Fibroblast of gingiva (primary cell): ENCODE results near the gene PLXNA4.

Source experiments
- DNase-seq: peaks from one replicate; pipeline ENCODE4 v3.0.0-alpha.2; 2011; ENCODE audit warnings: low read depth

PLXNA4 gene

DNA sequence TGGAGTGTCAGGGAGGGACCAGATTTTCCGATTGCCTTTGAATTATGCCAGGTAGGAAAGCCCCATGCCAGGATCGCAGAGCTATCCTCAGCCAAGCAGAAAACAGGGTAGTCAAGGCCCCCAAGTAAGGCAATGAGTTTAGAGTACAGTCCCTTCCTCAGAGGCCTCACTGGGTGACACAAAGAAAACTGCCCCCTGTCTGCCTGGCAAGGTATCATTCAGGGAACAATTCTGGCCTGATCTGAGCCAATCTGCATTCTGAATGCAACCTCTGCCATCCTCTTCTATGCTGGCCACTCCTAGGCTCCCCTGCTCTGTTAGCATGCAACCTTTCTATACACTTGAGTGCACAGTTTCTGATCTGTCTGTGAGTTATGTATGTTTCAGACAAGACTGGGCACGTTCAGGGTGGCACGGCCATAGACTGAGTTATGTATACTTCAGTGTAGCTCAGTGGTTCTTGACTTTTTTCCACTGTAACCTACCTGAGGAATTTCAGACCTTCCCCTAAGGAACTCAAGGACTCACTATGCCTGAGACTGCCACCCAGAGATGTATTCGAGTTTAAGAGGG lies 336.8 kb downstream of the PLXNA4 start:
- DNase-seq: no peak

DNA sequence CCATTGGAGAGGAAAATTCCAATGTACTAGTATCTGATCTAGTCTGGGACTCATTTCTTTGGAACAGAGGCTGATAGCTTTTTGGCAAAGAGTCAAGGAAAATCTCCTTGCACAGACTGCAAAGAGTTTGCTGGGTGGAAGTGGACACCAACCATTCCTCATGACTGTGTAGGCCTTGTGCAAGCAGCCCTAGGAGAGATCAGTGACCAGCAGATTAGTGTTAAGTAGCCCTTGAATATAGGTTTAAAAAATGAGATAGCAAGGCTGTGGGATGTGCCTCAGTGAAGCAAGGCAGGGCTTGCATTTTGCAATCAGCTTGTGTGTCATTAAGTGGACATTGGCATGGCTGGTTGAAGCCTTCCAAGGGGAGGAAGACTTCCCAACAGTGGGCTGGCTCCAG lies 341.6 kb downstream of the PLXNA4 start:
- DNase-seq: no peak

DNA sequence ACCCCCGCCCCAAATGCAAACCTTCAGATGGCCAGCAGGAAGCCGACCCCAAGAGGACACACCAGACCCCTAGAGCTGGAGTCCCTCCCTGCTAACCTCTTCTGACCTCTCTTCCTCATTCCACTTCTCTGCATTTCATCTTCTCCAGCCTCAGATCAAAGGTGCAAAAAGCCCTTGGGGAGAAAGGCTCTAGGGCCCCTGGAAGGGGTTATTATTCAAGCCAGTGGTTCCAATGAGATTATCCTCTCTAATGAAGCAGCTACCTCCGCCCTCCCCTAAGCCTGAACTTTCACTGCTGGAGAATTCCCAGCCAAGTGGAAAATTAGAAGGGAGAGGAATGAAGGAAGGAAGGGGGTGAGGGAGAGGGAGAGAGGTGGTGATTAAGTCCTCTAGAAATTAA lies 343.9 kb downstream of the PLXNA4 start:
- DNase-seq: no peak

DNA sequence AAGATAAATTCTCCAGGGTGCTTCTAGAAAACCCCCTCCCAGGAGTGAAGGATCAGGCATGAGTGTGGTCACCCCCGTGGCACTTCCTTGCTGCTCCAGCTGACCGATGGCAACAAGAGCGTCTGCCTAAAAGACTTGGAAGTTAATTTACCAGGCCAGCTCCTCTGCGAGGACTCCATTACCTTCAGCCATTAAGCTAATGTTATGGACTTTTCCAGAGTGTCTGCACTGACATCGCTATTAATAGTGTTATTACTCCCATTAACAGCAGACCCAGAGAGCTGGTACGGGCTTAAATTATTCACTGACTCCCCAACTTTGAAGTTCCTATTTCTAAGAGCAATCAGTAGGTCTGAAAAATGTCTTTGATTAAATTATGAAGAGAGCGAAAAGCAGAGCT lies 345.8 kb downstream of the PLXNA4 start:
- DNase-seq: no peak

DNA sequence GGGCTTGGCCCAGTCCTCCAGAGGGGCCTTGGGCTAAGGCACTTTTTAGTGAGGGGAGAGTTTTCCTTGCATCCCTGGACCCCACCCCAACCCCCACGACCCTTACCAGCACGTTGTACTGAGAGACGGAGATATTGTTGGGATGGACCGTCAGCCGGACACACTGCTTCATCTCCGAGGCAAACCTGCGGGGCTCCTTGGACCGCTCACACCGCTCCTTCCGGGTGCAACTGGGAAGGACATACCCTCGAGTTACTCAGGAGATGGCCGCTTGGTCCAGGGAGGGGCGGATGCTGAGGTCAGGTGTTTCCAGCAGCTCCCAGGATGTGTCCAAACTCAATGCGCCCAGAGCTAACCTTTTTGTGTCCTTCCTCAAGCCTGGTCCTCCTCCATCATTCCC lies 348.0 kb downstream of the PLXNA4 start:
- DNase-seq: no peak

DNA sequence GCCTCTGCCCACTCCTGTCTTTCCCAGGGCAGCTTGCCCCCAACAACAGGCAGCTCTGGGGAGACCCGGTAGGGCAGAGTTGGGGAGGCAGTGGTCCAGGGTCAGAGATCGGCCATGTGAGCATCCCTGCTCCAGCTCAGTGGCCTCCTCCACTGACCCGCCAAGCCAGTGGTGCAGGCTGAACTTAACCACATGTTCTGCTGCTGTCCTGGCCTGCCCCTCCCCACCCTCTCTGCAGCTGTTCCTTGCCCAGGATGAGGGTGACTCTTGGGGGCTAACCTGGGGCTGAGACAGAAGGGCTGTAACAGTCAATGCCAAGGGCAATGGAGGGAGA lies 349.3 kb downstream of the PLXNA4 start:
- DNase-seq: no peak

DNA sequence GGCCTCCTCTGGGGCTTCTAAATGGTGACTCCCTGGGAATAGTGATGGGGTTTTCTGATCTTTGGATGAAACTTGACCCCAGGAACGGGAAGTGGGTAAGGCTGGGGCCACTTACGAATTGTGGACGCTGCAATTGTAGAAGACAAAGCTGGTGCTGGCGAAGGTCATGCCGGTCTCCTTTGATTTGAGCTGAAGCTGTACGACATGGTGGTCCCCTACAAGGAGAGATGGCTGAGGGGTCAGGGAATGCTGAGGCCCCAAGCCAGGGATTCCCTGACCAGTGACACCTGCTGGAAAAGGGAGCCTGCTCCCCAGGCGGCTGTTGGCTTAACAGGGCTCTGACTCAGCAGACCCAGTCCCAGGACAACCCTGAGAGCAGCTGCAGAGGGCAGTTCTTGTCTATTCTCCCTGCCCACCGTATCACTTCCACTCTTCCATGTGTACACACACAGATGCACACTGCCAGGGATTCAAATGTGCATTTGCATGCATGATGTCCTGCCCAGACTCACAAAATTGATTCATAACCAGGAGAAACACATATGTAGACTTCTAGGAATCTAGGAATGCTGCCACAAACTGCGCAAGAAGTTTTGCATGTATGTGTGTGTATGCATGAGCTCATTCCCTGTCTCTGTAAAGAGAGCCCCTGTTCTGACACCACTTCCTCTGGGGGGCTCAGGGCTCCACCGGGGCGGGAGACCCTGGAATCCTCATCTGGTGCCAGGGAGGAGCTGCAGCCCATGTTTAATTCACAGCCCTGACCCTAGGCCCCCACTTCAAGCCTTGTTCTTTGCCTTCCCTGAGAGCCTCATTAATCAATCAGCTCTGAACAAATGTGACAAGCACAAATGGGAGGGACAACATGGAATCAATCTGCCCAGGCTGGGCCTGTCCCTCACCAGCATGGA lies 350.0 kb downstream of the PLXNA4 start:
- DNase-seq: no peak

DNA sequence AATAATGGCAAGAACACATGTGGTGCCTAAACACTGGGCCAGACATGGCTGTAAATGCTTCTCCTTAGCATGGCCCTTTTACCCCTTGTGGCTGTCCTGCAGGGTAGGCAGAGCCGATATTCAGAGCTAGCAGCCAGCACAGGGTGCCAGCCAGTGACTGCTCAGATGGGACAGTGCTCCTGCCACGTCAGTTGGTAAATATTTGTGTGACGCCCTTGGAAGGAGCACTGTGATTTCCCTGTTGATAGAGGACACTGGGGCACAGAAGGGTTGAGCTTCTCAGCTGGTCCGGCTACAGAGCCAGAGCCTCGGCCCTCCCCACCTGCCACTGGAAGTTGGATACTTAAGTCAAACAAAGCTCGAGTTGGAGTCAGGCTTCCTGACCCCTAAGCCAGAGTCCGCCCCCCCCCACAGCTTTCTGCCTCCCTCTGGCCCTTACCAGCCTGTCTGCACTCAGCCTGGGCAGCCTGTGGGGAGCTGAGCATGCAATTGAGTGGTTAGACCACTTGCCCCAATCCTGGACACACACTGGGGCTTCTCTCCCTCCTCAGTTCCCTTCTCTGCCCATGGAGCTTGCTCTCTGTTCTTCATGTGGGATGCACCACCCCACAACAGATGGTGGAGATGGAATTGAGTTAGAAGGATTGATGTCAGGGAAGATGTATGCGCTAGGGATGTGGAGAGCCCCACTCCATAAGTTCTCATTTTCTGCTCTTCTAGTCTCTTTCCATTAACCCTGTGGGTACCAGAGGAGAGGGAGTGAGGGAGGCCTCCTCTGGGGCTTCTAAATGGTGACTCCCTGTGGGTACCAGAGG lies 350.8 kb downstream of the PLXNA4 start:
- DNase-seq: no peak

DNA sequence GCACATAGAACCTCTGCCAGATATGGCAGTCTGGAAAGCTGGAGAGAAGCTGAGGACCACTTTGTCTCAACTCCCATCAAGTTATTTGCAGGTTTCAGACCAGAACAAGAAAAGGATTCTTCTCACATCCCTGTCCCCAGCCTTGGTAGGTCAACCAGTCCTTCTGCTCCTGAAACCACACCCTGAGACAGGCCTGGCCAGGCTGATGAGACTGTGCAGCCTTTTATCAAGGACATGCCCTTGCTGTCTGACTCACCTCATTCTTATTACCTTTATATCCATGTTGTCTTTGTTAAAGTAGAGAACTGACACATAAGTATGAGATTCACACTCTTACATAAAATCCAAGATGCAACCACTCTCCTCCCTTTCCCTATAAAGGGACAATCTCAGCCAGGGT lies 354.9 kb downstream of the PLXNA4 start:
- no peak for DNase-seq

DNA sequence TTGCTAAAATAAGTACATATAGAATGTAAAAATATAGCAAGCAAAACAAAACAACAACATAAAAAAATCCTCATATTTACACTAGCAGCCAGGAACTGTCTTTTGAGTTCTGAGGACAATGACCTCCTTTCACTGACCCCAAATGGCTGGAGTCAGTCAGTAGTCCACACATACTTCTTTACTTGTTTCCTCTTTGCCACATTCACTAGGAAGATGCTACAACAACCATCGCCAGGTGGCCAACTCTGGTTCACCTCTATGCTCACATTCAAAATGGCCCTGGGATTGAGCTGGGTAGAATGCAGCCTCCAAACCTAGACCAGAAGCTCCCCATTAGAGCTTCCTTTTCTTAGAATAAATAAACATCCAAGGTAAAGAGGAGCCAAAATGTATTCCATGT lies 356.2 kb downstream of the PLXNA4 start:
- DNase-seq: no peak

DNA sequence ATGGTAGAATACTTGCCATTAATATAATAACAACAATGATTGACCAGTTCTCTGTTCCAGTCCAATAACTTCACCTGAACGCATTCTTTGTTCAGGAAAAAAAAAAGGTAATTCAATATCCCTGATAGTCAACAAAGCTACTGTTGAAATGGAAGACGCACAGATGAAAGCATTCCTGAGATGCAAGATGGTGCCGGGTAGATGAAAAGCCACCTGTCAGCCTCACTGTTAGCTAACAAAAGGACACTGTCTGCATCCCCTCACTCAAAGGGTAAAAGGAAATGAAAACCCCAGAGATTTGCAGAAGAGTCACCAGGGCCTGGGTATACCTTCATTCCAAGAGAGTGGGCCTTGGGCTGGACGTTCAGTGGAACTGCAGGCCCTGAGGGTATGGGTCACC lies 357.4 kb downstream of the PLXNA4 start:
- DNase-seq: no peak

DNA sequence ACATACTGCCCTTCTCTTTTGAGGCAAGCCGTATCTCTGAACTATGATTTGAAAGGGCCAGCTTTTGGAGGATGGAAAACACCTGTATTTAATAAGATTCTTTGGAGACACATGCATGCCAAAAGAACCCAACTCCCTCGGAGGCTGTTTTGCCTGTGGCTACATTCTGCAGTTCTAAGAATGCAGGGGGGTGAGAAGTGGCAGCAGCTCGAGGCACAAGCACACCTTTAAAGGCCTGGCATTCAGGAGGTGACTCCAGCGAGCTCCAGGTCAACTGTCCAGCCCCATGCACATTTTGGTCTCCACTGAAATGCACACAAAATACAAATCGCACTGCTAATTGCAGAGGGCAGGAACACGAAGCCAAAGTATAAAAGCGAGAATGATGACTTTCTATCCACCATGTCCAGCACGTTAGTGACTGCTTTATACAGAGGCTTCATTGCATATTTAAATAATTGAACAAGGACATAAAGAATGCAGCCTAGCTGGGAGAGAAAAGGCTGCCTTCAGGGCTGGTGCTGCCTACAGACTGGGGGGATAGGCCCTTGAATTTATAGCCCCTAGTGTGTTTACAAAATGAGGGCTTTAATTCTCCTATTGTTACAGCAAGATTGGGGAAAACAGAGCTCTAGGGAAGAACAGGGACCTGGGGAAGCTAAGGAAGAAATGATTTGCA lies 359.3 kb downstream of the PLXNA4 start:
- no peak for DNase-seq

DNA sequence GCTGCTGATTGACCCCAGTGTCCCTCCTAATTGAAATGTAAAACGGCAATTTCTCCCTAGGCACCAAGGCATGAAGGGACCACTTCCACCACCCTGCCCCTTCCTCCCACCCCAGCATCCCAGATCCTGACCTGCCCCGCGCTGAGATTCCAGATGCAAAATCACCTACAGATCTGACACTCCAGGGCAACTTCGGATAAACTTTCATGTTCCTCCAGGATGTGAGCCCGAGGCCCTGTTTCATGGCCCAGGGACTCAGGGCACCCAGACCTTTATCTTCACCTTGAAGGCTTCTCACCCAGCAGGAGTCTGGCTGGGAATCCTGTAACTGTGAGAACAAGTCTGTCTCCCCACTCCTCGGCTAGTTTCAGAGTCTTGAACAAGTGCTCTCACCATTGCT lies 361.8 kb downstream of the PLXNA4 start:
- no peak for DNase-seq

DNA sequence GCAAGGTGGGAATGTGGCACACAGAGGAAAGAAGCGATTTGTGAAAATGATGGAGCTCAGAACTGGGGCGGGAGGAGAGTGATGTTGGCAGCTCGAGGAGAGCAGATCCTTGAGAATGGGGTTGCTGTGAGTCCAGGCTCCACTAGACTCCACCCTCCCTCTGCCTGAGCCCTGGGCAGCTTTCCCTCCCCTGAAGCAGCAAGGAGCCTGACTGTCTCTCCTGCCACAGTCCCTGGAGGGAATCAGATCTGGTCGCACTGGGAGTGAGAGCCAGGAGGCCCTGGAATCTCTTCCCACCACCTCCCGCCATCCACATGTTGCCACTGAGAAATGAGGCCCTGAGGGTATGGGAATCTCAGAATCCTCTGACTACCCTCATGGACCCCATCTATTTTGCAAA lies 362.7 kb downstream of the PLXNA4 start:
- no peak for DNase-seq

DNA sequence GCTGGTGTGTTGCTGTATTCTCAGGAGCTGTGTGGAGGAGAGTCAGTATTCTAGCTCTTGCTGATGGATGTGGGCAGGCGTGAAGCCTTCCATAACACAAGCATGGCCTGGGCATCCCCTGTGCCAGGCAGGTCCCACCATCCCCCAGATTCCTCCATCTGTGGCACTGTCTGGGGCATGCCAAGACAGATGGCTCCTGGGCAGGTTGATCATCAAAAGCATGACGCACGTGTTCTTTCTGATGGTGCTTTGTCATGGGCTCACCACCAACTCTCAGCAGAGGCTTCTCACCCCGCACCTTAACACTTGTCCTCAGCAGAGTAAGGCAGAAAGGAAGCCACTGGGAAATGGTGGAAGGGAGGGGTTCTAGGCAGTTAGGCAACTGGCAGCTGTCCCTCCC lies 364.3 kb downstream of the PLXNA4 start:
- DNase-seq: no peak

DNA sequence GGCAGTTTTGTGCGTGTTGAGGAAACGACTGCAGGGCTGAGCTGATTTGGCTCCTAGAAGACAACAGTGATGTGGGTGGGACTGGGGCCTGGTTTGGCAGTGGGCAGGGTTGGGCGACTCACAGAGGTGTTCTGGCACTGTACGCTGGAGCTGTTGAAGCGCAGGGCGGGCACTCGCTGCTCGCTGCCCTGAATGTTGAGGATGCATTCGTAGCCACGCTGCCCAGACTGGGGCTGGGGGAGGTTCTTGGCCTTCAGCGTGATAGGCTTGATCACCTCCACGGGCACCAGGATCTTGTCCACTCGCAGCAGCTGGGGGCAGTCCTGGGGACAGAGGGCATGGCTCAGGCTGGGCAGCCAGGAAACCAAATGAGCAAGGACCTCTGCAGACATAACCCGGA lies 365.4 kb downstream of the PLXNA4 start:
- DNase-seq: no peak

DNA sequence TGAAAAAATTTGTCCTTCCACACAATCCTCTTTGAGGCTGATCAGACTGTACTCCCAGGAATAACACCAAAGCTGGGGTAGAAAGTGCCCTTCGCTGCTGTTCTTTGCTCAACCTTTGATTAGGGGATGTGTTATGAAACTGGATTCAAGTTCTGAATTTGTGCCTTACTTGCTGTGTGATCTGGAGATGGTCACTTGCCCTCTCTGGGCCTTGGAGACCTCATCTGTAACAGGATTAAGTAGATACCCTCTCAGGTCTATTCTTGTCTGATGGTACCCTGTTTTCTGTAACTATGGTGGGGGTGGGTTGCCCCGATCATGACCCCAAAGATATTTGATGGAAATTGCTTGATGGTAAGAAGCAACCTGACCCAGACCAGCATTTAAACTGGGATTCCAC lies 368.5 kb downstream of the PLXNA4 start:
- no peak for DNase-seq

DNA sequence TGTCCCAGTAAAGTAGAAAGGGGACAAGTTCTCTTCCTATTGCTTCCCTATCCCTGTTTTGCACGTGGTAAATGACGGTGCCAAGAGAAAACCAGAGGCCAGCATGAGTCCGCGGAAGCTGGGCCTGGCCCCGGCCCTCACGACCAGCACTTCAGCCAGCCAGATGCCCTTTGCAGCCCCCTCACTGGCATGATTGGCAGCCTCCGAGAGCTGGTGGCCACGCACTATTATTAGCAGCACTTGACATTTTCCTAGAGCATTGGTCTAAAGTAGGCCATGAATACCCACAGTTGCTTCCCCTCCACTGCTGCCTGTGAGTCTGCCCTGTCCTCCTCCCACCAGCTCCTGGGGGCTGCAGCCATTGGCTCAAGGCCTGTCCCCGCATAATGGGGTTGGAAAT lies 369.1 kb downstream of the PLXNA4 start:
- DNase-seq: no peak

DNA sequence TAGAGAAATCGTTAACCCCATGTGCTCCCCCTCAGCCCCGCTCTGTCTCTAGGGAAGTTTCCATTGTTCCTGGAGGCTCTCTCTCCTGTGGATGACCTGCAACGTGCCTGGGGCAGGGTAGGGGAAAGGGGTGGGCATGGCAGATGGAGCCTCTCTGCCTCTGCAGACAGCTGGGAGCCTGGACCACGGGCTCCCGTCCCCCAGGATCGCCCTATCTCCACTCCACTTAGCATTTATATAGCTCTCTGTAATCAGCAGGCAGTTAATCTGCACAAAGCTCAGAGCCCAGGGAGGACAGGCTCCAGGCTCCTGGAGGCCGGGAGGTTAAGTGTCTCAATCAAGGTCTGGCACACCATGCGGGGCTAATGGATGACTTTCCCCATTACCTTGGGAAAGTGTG lies 369.7 kb downstream of the PLXNA4 start:
- DNase-seq: no peak

DNA sequence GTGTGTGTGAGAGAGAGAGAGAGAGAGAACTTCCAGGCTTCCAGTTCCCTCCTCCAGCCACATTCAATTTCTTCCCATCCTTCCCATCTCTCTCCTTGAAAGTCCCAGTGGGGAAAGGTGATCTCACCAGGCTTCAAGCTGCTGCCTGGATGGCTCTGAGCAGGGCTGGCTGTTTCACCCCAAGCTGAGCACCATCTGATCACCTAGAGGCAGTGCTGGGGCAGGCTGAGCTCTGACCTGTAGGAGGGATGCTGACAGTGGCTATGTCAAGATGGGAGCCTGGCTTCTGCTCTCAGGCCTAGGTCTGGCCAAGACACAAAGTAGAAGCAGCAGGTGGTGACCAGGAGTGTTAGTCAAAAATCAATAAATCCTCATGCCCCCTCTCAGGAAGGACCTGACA lies 370.8 kb downstream of the PLXNA4 start:
- DNase-seq: no peak

DNA sequence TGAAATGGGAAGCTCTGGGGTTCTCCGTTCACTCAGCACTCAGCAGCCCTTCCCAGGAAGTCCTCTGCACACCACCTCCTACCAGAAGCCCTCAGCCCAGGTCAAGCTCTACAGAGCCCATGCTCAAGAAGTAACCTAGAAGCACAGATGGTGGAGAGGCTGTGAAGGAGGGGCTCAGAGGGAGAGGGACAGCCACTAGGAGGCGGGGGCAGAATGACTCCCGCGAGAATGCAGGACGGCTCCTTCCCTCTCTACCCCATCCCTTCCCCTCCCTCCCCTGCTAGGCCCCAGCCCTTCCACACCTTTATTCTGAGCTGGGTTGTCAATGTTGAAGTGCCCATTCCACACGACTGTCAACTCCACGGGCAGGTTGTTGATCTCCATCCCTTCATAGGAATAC lies 373.2 kb downstream of the PLXNA4 start:
- no peak for DNase-seq

DNA sequence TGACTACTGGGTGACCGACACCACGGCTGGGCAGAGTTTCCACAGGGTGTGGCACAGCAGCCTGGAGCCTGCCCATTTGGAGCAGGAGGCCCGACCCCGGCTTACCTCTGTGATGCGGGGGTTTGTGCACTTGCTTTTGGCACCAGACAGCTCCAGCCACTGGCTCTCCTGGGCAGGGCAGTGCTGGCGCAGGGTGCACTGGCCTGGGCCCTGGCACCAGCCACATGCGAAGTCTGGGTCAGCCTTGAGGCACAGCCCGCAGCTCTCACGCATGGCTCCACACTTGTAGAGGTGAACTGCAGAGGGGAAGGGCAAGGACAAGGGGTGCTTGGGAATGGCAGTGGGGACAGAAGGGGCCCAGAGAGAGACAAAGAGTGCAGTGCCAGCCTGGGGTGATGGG lies 373.7 kb downstream of the PLXNA4 start:
- no peak for DNase-seq

DNA sequence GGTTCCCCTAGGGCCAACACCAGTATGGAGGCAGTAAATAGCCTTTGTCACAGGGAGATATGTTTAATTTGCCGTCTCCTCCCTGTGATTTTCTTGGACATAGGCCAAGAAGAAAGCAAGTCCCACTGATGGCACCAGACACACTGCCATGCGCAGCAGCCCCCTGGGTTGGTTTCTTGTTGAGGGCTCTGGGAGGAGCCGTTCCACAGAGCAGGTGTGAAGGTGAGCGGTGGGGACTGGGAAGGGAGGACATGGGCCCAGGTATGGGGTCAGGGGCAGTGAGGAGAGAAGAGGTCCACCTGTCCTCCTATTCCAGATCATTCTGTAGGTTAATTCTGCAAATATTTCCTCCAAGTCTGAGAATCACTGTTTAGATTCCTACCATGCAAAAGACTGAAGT lies 376.1 kb downstream of the PLXNA4 start:
- DNase-seq: no peak
